SK-N-SH (cell line): ENCODE measurements around the gene MRPS27. TPM values are rescaled to one million over a fixed set of nuclear protein-coding genes. Genes with fewer than 3 reads are reported as not detected.

Source experiments
- CTCF ChIA-PET: fragments of 300-600, 350-600 bp; formaldehyde crosslinking; extraction: SDS; loops from one replicate; lab custom pipeline; 2021; lab: Yijun Ruan, JAX
- POLR2A ChIA-PET: fragments of 350-600 bp; sonication (Branson Sonifier 250); formaldehyde crosslinking; extraction: SDS; loops from one replicate; lab custom pipeline; 2020; ENCODE audit warnings: antibody characterized with exemption, inconsistent platforms; lab: Yijun Ruan, JAX
- DNase-seq: peaks from one replicate; pipeline ENCODE4 v3.0.0; 2012
- H2AFZ ChIP-seq: fragments of 200-600 bp; sonication (generic); 2 replicates; pipeline ENCODE4 v1.8.1; 2016; ENCODE audit warnings: antibody characterized with exemption, mild to moderate bottlenecking, low read depth
- H3F3A ChIP-seq: fragments of 200-600 bp; sonication (generic); replicated peaks from 2 replicates; pipeline ENCODE3; 2016; ENCODE audit warnings: antibody characterized with exemption, mild to moderate bottlenecking; ENCODE audit not compliant: insufficient read depth
- H3K27ac ChIP-seq, 2 experiments: fragments of 200-500 bp in 1 of 2; fragments of 200-600 bp in 1 of 2; sonication (Bioruptor generic) in 1 of 2; sonication (generic), shearing (Covaris generic) in 1 of 2; 2 replicates each; pipeline versions ENCODE4 v1.5.1 to v1.6.1; 2014 to 2016; ENCODE audit warnings: low read depth in 2 of 2, inconsistent platforms in 1 of 2, low read length in 1 of 2, mild to moderate bottlenecking in 1 of 2, mixed read lengths in 1 of 2
- H3K27me3 ChIP-seq: fragments of 200-600 bp; sonication (generic), shearing (Covaris generic); 2 replicates; pipeline ENCODE4 v1.6.1; 2016; ENCODE audit warnings: mixed run types; ENCODE audit not compliant: insufficient read depth
- H3K36me3 ChIP-seq, 2 experiments: fragments of 200-500 bp in 1 of 2; fragments of 200-600 bp in 1 of 2; sonication (Bioruptor generic) in 1 of 2; sonication (generic) in 1 of 2; replicated peaks in 1 of 2; 2 replicates each; pipeline versions ENCODE3 to v1.5.1; 2014 to 2016; ENCODE audit warnings: low read length in 1 of 2, mild to moderate bottlenecking in 1 of 2; ENCODE audit not compliant: insufficient read depth in 2 of 2, control insufficient read depth in 1 of 2
- H3K4me1 ChIP-seq, 2 experiments: fragments of 200-500 bp in 1 of 2; fragments of 200-600 bp in 1 of 2; sonication (Bioruptor generic) in 1 of 2; sonication (generic), shearing (Covaris generic) in 1 of 2; 2 replicates each; pipeline versions ENCODE4 v1.5.1 to v1.6.1; 2014 to 2016; ENCODE audit warnings: low read depth in 1 of 2, low read length in 1 of 2, mixed run types in 1 of 2; ENCODE audit not compliant: insufficient read depth in 2 of 2, control insufficient read depth in 1 of 2
- H3K4me2 ChIP-seq: fragments of 200-600 bp; sonication (generic), shearing (Covaris generic); 2 replicates; pipeline ENCODE4 v1.6.1; 2017; ENCODE audit warnings: mixed run types
- H3K4me3 ChIP-seq, 2 experiments: fragments of 200-500 bp in 1 of 2; fragments of 200-600 bp in 1 of 2; sonication (Bioruptor generic) in 1 of 2; sonication (generic), shearing (Covaris generic) in 1 of 2; 2 replicates each; pipeline versions ENCODE4 v1.5.1 to v1.8.1; 2014 to 2016; ENCODE audit warnings: low read depth in 2 of 2, inconsistent platforms in 1 of 2, low read length in 1 of 2, mild to moderate bottlenecking in 1 of 2, mixed read lengths in 1 of 2, moderate library complexity in 1 of 2
- H3K79me2 ChIP-seq: fragments of 200-600 bp; sonication (generic); 2 replicates; pipeline ENCODE4 v1.8.1; 2017; ENCODE audit warnings: mild to moderate bottlenecking; ENCODE audit not compliant: insufficient read depth
- H3K9ac ChIP-seq: fragments of 200-600 bp; sonication (generic); 2 replicates; pipeline ENCODE4 v1.6.1; 2017; ENCODE audit warnings: mixed run types
- H3K9me2 ChIP-seq: fragments of 200-600 bp; sonication (generic); 2 replicates; pipeline ENCODE4 v1.6.1; 2017; ENCODE audit warnings: mixed run types
- H3K9me3 ChIP-seq: fragments of 200-600 bp; sonication (generic); 2 replicates; pipeline ENCODE4 v1.6.1; 2017; ENCODE audit warnings: mixed run types, mild to moderate bottlenecking, moderate library complexity
- H4K20me1 ChIP-seq: fragments of 200-600 bp; sonication (generic); 2 replicates; pipeline ENCODE4 v1.6.1; 2017; ENCODE audit warnings: mild to moderate bottlenecking, mixed run types; ENCODE audit not compliant: insufficient read depth
- POLR2AphosphoS5 ChIP-seq: IDR thresholded peaks from 2 replicates; pipeline ENCODE4 v1.6.1; 2012; ENCODE audit warnings: low read depth, low read length
- RAD21 ChIP-seq: IDR thresholded peaks from 2 replicates; pipeline ENCODE4 v1.6.1; 2012; ENCODE audit warnings: mild to moderate bottlenecking, low read length
- RCOR1 ChIP-seq: fragments of 150-350 bp; IDR thresholded peaks from 2 replicates; pipeline ENCODE4 v1.6.1; 2017; ENCODE audit warnings: antibody characterized with exemption, low read length
- REST ChIP-seq: IDR thresholded peaks from 2 replicates; pipeline ENCODE4 v1.6.1; 2012; ENCODE audit warnings: mild to moderate bottlenecking, low read depth, low read length, moderate library complexity
- USF2 ChIP-seq: fragments of 150-350 bp; IDR thresholded peaks from 2 replicates; pipeline ENCODE4 v1.6.1; 2017; ENCODE audit warnings: antibody characterized with exemption, low read length, low read depth, borderline replicate concordance
- WGBS: methylation state at CpG from one replicate; pipeline ENCODE4 v1.1.6; 2017; ENCODE audit warnings: low lambda C conversion rate; 5-methylcytosine and 5-hydroxymethylcytosine counted together
- polyA plus RNA-seq, 3 experiments: library from polyadenylated mRNA; depleted of rRNA; stranded (reverse); fragments of >200 nt; gene quantifications; 2 replicates each; pipeline ENCODE4 v1.2.3, GENCODE V29; 2012

MRPS27 gene
- polyA plus RNA-seq, 1 of the 3 experiments (the other 2 are of a cell fraction) = 37.5 TPM

- TF ChIP-seq USF2 = no peak
- TF ChIP-seq, all 33 proteins: peak for 0
These were observed 124.5 kb downstream of the MRPS27 start (continued) for GRCh38 chr5:72195581-72195980.

DNA sequence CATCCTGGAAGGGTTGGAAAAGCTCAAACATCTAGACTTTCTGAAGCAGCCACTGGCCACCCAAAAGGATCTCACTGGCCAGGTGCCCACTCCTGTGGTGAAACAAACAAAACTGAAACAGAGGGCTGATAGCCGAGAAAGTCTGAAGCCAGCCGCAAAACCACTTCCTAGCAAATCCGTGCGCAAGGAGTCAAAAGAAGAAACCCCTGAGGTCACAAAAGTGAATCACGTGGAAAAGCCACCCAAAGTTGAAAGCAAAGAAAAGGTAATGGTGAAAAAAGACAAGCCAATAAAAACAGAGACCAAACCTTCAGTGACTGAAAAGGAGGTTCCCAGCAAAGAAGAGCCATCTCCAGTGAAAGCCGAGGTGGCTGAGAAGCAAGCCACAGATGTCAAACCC lies 125.2 kb downstream of the MRPS27 start:
- H3F3A ChIP-seq = peaks cover 84% of the 10 kb centered on the region
- DNase-seq = no peak
- H3K9me3 ChIP-seq = no peaks in the 10 kb centered on the region
- peak overlapping the region in 1 of 2 experiments; percentile 14; a peak in 1 of 4 replicates for H3K27ac ChIP-seq
- ChIA-PET POLR2A (no interaction called here), CTCF (interaction anchor here (0.6 to 1.6 kb wide), 3 partner anchors 14 to 113 kb away, joined by 3 to 4 read pairs (median 3); no protein-coding TSS in a partner anchor)
- no peak overlapping the region for H3K4me2 ChIP-seq
- TF ChIP-seq POLR2AphosphoS5 (no peak), RAD21 (no peak)
- no peak overlapping the region for H3K9ac ChIP-seq
- H2AFZ ChIP-seq = no peak overlapping the region
- 97% methylated on average over 6 of the region's 6 CpGs for WGBS
- H3K36me3 ChIP-seq = peaks cover 99% of the 10 kb centered on the region in 2 experiments
- H3K4me3 ChIP-seq = no peak overlapping the region
- H3K4me1 ChIP-seq = peaks cover 7 to 8% of the 10 kb centered on the region in 2 experiments; a peak in 3 of 4 replicates
- H3K79me2 ChIP-seq = peaks cover 100% of the 10 kb centered on the region
- H4K20me1 ChIP-seq = peaks cover 98% of the 10 kb centered on the region
- H3K9me2 ChIP-seq = no peaks in the 10 kb centered on the region
- no peaks in the 10 kb centered on the region for H3K27me3 ChIP-seq

DNA sequence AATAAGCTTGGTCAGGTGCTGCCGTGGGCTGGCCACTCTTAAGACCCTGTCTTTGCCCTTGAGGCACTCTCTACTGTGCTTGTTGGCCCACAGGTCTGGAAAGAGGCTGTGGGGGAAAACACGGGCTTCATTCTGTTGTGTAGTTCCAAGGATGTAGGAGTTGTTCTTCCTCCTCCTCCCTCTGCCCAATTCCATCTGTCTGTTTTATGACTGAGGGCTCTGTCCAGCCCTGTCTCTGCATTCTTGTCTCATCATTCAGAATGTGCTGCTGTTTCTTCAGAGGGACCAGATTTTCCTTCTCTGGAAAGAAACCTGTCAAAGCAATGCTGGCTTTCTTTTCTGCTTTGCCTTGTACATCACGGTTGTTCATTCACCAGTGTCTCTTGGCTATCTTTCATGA lies 128.6 kb downstream of the MRPS27 start:
- H4K20me1 ChIP-seq = peaks cover 96% of the 10 kb centered on the region

More for the DNA sequence above, 128.6 kb downstream of the MRPS27 start:
- Histone ChIP-seq H3K4me3 (no peak overlapping the region), H3K27me3 (no peaks in the 10 kb centered on the region), H3K9me3 (no peaks in the 10 kb centered on the region), H3K4me1 (peaks cover 7 to 19% of the 10 kb centered on the region in 2 experiments; a peak in 3 of 4 replicates), H3K27ac (peak overlapping the region; percentile 17 to 86), H2AFZ (no peak overlapping the region), H3K4me2 (no peak overlapping the region), H3K9me2 (no peaks in the 10 kb centered on the region), H3K79me2 (peaks cover 99% of the 10 kb centered on the region), H3K9ac (no peak overlapping the region), H3F3A (peaks cover 78% of the 10 kb centered on the region), H3K36me3 (peaks cover 99% of the 10 kb centered on the region in 2 experiments)
- ChIA-PET CTCF (interaction anchor here (1.3 kb wide), 1 partner anchor 11 kb away, joined by 5 read pairs; no protein-coding TSS in a partner anchor), POLR2A (no interaction called here)
- no peak for DNase-seq
- TF ChIP-seq RCOR1 (no peak), REST (peak; percentile 77; the same call in 1 of the 2 replicates)
- WGBS = 100% methylated on average over 2 of the region's 3 CpGs
